ENCODE data around the gene SLITRK3.
"Not testable (repeated sequence)": the region's sequence is repeated elsewhere in the genome, so short reads cannot be mapped to it uniquely, and the experiment has no call there.

The SLITRK3 gene

DNA sequence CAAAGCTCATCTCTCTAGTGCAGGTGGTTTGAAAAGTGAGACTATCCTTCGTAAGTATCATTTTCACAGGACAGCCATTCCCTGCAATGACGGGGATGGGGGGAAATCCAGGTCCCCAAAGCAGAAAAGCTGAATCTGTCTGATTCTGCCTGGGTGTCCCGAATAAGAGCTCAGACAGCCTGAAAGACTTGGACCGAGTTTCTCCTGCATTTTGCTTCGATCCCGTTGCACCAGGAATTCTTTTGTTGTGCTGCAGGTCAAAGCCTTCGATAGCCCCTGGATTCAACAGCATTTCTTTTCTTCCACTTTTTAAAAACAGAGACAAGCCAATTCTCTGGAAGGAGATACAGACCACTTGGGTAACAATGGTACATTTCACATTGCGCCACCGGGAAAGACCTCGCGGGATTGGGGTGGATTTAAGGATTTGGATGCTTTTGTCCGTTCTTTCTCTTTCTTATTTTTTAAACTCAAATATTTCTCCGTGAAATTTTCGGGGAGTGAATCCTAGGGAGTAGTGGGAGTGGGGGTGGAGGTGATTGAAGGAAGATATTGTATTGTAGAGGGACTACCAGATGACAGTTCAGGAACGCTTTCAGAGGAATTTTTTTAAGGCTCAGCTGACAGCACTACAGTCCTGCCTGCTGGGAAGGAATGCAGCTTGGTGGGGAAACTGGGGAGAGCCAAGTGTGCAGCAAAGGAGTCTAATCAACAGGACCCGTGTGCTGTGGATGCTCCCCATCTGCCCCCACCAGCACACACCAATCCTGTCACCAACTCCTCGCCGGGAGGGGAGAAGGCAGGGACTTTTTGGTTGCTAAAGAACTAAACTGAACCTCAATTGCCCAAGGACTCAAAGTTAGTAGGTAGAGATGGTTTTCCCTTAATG lies 2.6 kb downstream of the SLITRK3 start:
- DNase-seq (ENCODE audit: low read depth in 2 of 2) = no peak

DNA sequence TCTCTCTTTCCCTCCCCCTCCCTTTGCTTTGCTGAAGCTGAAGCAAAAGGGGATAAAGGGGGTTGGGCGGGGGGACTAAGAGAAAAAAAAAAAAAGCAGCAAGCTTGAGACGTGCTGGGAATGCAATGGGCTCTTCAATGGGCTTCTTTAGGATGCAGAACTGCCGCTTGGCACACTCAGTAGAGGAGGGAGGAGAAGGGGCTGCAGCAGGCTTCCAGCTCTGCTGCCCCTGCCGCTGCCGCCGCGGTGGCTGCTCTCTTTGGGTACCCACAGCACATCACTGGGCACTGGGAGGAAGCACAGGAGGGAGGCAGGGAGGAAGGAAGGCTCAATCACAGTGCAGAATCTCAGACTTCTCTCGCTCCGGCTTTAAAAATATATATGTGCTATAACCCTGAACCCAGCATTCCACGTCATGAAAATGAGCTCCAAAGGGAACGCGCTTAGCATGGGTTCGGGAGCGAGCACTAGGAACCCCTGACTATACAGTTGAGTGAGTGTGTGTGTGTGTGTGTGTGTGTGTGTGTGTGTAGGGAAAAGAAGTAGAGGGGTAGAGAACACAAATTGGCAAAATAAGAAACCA lies 3.5 kb downstream of the SLITRK3 start:
- no peak for DNase-seq (ENCODE audit: low read depth in 2 of 2)

DNA sequence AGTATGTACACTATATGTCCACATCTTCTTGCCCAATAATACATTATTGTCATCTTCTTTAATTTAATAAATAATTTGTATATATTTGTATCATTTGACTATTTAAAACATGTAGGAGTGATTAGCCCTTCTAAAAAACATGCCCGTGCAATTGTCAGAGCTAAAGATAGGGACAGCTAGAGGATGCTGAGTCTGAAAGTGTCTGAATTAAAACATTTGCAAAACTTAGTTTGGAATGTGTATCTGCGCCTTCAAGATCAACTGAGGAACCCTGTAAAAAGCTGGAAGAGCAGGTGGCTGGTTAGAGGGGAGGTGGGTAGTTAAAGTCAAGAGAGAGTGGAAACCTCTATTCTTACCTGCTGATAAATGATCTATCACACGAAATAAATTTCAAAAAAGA lies 4.7 kb downstream of the SLITRK3 start:
- DNase-seq (ENCODE audit: low read depth in 2 of 2) = no peak

DNA sequence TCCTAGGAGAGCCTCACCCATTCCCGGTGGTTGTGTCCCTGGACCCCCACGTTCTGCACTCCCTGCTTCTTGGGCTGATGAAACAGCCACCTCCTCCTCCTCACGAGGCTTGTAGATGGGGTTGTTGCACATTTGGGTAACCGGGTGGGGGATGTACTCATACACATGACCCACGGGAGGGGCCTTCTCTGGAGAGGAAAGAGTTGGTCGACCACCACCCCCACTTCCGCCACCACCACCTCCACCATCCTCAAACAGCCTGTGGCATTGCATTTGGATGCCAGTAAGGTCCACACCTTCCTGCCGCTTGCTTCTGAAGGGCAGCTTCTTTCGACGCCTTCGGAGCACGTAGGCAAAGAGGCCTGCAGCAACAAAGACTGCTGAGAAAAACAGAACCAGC lies 7.7 kb downstream of the SLITRK3 start:
- no peak for DNase-seq (ENCODE audit: low read depth in 2 of 2)

DNA sequence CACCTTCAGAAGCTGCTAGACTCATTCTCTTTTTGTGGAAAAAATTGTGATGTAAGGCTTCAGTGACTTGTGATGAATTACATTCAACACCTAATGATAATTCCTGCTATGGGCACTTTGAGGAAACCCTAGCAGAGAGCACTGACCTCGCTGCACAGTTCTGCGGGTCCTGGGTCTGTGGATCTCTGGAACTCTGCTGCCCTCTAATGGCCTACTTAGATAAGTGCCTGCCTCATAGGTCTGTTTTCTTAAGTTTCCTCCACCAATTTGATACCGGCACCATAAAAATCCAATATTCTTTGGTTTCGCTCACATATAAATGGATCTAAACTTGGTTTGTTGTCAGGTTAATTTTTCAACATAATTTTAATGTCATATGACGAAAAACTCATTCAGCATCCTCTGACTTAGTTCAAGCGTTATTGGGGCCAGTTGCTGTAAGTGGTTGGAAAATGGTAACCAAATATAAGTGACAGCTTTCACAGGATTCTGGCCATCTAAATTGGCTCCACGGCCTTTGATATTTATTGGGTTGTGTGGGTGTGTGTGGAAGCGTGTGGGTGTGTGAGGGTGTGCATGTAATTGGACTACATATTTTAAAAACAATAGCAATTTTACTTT lies 10.4 kb downstream of the SLITRK3 start:
- DNase-seq (ENCODE audit: low read depth in 2 of 2) = no peak

DNA sequence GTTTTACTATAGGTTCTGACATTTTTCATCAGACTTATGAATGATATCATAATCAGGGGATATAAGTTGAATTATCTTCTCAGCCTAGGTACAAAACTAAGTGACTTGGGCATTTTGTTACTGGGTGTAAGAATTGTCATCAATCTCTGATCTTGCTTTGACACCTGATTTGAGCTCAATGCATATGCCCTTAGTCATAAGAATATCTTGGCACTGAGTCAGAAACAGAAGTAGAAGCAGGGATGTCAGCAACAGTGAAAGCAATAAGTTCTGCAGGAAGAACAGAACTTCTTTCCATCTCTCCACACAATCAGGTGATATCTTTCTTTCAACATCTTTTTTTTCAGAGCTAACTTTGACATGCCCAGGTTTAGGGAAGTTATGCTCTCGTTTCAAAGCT lies 14.6 kb downstream of the SLITRK3 start:
- DNase-seq (ENCODE audit: low read depth in 2 of 2) = no peak

DNA sequence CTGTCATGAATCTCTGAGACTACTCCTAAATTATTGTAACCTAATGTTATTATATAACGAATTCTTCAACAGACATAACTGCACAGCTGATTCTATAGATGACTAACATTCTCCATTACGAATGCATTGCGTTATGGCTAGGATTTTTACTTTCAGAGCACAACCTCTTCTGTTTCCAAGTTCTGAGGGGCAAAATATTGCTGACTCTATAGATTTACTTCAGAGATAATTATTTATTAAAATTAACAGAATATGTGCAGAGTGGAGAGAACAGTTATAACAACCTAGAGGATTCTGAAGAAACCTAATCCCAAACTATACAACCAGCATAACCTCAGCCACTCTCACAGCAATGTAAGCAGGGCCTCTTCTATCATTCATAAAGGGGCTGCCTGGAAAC lies 25.9 kb downstream of the SLITRK3 start:
- no peak for DNase-seq (ENCODE audit: low read depth in 2 of 2)

DNA sequence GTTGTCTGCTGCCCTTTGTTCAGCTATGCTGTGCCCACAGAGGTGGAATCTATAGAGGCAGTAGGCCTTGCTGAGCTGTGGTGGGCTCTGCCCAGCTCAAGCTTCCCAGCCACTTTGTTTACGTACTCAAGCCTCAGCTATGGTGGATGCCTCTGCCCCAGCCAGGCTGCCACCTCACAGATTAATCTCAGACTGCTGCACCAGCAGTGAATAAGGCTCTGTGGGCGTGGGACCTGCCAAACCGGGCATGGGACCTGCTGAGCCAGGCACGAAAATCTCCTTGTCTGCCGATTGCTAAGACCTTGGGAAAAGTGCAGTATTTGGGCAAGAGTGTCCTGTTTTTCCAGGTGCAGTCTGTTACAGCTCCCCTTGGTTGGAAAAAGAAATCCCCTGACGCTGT lies 26.8 kb downstream of the SLITRK3 start:
- DNase-seq (ENCODE audit: low read depth in 2 of 2) = no peak

DNA sequence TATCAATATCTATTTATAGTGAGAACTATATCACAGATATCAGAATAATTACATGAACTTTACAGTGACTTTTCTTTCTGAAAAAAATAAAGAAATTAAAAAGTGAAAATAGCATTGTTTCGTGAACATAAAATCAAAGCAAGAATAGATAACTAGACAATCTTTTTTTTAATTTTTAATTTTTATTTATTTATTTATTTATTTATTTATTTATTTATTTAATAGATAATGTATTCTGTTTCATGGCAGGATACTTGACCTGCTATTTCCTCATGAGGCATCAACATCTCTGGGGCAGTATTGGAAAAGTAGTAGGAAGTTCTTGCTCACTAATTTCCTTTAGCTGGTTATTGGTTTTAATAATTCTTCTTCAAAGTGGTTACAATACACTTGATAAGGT lies 33.3 kb downstream of the SLITRK3 start:
- DNase-seq (ENCODE audit: low read depth in 2 of 2) = no peak

DNA sequence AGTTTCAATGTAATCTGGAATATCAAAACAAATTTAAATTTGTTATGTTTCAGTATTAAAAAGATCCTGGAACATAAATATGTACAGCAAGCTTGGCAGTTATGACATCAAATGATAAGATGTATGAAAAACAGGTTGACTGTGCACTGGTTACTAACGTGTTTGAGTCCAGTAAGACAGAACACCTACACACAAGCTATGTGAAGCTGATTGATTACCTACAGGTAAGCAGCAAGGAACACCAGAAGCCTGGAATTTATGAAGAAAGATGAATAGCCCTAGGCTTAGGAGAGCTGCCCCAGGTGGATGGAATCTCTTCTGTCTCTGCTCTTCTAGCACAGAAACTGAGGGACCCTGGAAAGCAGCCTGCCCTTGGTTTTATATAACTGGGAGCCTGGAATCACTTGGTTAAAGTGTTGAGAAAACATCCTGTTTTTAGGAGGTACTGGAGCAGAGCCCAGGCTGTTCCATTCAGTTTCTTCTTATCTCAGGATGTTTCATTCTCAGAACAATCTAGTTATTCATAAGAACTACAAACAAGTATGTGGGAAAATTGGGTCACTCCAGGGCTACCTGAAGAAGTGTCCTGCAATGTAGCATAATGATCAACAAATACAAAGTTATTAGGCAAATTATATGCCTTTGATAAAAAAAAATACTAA lies 36.3 kb downstream of the SLITRK3 start:
- DNase-seq (ENCODE audit: low read depth in 2 of 2) = no peak

DNA sequence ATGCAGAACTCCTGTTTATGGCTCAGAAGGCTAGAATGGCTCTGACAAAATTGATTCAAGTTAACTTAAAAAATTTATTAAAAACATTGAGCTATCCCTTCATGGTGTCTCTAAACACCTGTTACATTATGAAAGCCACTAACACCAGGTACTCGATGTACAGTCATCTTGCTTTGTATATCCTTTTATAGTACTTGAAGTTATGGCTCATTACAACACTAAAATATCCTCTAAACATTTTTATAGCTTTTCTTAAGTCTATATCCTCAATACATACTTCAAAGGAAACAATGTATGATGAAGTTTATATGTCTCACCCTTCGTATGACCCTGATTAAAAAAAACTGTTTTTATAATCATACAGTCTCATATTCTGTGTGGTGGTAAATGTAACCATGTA lies 38.2 kb downstream of the SLITRK3 start:
- no peak for DNase-seq (ENCODE audit: low read depth in 2 of 2)

DNA sequence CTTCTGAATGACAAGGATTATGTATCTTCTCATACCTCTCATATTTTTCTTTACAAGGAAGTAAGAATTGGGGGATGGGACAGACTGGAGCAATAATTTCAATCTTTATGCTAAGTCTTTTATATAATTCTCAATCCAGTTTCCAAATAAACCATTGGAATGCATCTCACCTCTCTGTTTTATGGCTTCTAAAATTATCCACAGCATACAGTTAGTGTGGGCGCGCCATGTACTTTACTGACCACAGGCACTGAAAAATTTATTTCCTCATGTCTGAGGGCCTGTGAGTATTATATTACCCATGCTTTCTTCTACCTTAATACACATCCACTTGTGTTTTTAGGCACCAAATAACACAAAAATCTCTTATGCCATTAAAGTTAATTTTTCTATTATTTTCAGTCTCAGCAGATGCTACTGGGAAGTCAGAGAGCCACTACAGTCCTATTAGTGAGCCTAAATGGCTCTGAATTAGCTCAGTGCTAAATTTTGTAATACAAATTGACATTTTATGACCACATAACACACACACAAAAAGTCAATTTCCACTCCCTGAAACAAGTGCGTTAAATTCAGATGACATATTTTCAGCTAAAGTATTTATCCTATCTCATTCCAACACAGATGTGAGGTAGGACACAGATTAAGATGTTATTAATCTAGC lies 39.3 kb downstream of the SLITRK3 start:
- no peak for DNase-seq (ENCODE audit: low read depth in 2 of 2)

DNA sequence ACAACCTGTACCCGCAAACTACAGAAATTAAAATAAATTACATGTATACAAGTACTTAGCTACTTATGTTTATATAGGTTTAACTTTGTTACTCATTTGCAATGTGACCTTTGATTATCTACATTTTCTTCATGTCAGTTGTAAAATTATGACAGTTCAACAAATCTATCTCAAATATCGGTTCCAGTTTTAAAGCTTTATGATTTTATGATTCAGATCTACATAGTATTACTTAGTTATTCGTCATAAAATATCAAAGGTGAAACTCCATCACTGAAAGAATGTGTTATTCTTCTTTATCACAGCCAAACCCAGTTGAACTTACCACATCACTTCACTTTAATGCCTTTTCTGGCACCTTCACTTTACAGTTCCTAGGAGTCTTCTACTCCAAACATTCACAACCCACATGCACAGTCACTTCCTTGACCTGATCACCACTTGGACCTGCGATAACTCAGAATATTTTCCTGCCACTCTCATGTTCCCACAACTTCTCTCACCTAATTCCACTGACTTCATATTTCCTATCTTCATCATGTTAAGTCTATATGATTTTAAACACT lies 47.2 kb downstream of the SLITRK3 start:
- no peak for DNase-seq (ENCODE audit: low read depth in 2 of 2)

DNA sequence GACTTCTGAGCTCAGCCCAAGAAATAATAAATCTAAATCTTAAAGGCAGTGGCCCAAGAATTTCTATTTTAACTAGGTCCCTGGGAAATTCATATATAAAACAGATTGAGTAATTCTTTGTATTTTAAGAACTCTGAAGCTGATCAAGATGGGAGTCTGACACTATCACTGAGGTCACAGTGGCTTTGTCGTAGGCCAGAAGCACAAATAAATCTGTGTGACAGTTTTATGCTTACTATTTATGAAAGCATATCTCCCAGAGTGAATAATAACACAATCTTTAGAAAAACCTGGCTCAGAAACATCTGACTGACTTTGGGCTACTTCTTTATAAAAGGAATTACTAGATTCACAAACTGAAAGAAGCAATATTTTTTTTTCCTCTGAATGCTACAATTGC lies 51.9 kb downstream of the SLITRK3 start:
- DNase-seq (ENCODE audit: low read depth in 2 of 2) = no peak

DNA sequence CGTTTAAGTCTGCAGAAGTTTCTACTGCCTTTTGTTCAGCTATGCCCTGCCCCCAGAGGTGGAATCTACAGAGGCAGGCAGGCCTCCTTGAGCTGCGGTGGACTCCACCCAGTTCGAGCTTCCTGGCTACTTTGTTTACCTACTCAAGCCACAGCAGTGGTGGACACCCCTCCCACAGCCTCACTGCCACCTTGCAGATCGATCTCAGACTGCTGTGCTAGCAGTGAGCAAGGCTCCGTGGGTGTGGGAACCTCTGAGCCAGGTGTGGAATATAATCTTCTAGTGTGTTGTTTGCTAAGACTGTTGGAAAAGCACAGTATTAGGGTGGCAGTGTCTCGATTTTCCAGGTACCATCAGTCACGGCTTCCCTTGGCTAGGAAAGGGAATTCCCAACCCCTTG lies 56.3 kb downstream of the SLITRK3 start:
- not testable (repeated sequence) for DNase-seq (ENCODE audit: low read depth in 2 of 2)
